GM18519 (cell line): ENCODE data around the gene NUP35.

Source experiments
- ATAC-seq: cut with Tn5 transposase; IDR thresholded peaks from one replicate; pipeline ENCODE4 v1.9.1; 2021; ENCODE audit warnings: mild to moderate bottlenecking, moderate library complexity; ENCODE audit not compliant: unreplicated experiment, low FRiP score

The NUP35 gene, protein sequence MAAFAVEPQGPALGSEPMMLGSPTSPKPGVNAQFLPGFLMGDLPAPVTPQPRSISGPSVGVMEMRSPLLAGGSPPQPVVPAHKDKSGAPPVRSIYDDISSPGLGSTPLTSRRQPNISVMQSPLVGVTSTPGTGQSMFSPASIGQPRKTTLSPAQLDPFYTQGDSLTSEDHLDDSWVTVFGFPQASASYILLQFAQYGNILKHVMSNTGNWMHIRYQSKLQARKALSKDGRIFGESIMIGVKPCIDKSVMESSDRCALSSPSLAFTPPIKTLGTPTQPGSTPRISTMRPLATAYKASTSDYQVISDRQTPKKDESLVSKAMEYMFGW

DNA sequence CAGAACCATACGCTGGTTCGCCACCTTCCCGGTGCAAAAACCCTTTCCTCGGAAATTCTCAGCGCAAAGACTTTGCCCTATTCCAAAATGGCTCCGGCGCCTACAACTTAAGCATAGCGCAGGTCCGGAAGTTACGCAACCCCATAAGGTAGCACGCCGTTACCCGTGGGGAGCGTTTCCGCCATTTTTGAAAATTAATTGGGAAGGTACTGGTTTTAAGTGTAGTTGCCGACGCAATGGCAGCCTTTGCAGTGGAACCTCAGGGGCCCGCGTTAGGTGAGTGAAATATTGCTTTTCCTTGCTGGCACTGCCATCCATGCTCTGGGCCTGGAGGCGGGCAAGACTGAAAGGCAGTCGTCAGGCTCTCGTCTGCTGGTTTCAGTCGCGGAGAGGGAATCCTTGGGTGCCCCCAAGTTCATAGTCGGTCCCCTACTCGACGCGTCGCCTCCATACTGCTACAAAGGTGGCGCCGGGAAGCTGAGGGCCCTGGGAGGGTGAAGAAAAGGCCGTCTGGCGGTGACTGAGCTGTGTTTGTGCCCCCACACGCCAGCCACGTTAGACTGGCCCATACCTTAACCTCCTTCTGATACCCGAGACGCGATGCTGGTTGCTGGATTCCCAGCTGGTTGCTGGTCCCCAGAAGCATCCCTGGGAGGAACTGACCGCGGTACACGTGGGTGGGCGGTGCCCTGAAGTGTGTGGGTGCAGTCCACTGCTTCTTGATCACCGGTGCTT lies at the start of gene NUP35:
NUP35 (plus strand) TSS at position 222 of the 735 bp plus-strand sequence; CDS start at position 237, 15 bp downstream.
- ATAC-seq = peak; percentile 80

DNA sequence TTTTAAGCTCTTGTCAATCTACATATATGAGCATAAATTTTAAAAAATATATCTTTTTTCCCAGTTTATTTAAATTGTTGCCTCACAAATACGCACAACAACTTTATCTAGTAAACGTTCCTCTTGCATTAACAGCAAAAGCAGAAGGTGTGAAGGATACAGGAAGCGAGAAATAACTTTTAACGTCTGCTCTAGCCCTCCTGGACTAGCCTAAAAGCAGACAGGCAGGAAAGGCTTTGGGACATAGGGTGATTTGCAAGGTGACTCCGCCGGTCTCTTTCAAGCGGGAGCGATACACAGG lies 46.1 kb upstream of the NUP35 start:
- peak; percentile 23 for ATAC-seq

DNA sequence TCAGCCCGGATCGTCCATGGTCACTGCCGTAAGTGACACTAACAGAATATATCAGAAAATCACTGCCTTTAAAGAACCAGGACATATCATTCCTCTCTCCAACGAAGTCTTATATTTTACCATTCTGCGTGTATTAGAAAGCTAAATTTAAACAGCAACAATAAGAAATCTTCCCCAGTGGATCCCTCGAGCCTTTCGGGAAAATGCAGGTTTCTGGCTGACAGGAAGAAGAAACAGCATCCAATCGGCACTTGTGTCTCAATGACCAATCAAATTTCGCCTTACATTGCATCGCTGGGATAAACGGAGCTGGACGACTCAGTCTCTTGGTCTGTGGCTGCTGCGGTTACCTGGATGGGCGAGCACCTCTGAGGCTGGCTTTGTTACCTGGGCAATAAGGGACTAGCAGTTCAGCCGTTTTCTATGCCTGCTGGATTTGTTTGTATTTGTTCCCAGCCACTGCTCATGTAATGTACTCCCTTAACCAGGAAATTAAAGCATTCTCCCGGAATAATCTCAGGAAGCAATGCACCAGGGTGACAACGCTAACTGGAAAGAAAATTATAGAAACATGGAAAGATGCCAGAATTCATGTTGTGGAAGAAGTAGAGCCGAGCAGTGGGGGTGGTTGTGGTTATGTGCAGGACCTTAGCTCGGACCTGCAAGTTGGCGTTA lies 45.6 kb upstream of the NUP35 start, which contains the start of gene DUSP19:
DUSP19 (plus strand) TSS at position 284 of the 675 bp plus-strand sequence; CDS start at position 471, 187 bp downstream.
- peak; percentile 78 for ATAC-seq

DNA sequence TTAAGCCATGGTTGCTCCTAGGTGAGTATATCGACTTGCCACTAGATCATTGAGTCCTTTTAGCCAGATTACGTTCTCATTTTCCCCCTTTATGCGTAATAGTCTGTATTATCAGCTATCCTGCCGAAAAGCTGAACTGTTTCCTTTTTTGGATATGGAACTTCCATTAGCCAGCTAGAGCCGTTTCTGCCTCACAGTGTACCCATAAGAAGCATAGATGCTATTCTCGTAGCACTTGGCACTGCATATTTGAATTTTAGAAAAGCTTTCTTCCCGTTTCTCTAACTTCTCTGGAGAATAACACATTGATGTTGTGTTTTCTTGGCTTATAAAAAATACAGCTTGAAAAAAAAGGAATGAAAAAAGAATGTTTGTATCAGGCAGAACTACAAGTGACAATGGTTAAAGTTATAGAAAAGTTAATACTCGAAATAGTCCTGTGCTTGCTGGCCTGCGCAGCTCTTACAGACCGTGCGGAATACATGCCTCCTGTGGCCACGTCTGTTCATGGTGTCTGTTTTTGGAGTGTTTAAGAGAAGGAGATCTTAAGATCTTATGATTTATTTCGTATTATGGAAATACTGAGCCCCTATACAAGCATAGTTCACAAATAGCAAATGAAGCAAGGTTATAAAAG lies 45.0 kb upstream of the NUP35 start:
- peak; percentile 22 for ATAC-seq

DNA sequence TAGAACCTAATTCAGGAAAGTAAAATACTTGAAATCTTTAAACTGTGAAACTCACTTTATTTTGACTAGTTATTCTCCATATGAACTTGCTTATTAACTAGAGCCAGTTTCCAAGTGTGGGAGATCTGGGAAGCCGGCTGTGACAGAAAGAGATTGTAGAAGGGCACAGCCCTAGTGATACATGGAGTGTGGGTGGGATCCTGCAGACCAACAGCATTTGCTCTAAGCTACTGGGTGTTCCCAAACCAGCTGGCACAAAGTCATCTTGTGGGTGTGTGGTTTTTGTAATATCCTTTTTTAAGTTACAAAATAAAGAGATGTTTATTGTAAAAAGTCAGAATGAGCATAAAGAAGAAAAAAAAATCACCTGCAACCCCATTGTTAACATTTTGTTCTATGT lies 42.3 kb upstream of the NUP35 start:
- no peak for ATAC-seq

DNA sequence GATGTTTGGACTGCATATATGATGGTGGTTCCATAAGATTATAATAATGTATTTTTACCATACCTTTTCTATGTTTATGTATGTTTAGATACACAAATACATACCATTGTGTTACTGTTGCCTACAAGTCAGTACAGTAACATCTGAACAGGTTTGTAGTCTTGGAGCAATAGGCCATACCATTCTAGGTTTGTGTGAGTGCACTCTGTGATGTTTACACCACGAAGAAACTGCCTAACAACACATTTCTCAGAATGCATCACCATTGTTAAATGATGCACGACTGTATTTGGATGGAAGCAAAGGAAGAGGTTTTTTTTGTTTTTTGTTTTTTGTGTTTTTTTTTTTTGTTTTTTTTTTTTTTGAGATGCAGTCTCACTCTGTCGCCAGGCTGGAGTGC lies 36.2 kb upstream of the NUP35 start:
- no peak for ATAC-seq

DNA sequence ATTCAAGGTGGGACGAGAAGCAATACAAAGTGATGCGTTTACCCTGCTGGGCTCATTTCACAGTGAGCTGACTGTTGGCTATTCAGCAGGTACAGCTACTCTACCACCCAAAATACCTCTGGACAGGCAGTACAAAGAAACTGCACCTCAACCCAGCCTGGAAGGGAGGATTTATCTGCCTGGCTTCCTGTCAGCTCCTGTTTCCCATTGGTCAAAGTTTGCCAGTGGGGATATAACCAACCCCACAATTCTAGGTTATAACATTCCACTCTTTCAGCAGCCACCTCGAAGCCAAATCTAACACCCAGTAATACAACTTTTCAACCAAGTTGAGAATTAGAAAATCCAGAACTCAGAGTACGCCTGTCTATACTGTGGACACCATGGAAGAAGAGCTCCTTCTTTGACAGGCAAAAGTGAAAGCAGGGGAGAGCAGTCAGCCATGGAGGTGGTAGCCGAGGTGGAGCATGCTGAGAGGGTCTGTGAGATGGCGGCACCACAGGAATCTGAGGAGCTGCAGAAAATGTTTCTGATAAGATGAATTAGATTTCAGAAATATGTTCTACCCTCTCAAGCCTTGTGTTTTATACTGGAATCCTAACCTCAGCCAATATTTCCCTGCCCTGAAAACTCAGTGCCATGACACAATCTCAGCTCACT lies 34.9 kb upstream of the NUP35 start:
- no peak for ATAC-seq

DNA sequence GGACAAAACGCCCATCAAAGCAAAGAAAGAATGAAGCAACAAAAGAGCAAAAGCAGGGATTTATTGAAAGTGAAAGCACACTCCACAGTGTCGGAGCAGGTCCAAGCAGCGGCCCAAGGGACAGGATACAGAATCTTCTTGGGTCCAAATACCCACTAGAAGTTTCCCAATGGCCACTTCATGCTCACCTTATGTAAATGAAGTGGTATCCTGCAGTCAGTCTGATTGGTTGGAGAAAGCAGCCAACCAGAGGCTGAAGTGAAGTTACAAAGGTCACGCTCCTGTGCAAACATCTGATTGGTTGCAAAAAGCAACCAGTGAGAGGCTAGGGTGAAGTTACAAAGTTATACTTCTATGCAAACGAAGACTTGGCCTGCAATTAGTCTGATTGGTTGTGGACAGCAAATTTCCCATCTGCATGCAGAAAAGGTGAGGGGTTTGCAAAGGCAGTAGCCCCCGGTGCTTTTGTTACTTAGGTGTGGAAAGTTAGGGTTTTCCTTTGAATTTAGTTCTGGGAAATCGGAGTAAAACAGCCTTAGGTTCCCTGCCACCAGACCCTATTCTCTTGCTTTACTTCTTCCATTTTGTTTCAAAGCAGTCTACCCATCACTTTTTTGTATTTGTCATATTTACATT lies 32.8 kb upstream of the NUP35 start:
- ATAC-seq = no peak

DNA sequence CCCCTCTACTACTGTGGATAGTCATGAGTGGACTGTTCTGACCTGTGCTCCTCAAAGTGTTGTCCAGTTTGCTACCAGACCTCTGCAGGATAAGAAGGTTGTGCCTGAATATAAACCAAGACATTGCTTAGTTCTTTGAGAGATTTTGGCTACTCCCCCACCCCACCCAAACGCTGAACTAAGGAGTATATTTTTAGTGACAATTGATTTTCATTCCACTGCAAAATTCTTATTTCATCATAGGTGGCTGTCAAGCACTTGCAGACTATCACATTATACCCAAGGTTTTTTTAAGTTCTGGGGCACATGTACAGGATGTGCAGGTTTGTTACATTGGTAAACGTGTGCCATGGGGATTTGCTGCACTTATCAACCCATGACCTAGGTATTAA lies 32.3 kb upstream of the NUP35 start:
- ATAC-seq = no peak

DNA sequence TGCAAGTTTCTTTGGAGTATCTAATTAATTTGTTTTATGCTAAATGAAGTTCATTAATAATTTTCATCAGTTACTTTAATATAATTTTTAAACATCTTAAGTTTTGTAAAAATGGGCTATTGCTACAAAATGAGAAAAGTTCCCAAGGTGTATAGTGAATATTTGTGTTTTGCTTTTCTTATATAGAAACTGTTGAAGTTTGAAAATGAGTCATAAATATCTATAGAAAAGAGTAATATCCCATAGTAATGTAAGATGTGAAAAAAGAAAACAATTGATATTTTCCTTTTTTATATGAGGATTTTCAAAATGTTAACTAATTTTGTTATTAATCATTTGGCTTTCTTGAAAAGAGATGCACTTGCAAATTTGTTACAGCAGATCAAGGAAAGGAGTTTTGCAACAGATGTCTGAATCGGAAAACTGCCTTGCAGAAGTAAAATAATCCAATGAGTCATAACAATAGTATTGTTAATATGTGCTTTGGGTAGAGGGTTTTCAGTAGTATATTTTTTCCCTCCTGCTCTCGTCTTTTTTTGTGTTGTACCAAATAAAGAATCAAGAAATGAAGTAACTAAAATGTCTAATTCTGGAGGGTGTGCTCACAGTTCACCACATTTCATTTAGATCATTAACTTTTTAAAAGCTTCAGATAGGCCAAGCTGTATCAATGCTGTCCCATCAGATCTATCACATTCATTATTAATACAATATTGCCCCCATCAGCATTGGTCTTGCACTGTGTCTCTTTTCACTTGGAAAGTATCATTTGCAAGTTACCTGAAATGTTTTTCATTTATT lies 30.2 kb upstream of the NUP35 start:
- ATAC-seq = peak; percentile 87

DNA sequence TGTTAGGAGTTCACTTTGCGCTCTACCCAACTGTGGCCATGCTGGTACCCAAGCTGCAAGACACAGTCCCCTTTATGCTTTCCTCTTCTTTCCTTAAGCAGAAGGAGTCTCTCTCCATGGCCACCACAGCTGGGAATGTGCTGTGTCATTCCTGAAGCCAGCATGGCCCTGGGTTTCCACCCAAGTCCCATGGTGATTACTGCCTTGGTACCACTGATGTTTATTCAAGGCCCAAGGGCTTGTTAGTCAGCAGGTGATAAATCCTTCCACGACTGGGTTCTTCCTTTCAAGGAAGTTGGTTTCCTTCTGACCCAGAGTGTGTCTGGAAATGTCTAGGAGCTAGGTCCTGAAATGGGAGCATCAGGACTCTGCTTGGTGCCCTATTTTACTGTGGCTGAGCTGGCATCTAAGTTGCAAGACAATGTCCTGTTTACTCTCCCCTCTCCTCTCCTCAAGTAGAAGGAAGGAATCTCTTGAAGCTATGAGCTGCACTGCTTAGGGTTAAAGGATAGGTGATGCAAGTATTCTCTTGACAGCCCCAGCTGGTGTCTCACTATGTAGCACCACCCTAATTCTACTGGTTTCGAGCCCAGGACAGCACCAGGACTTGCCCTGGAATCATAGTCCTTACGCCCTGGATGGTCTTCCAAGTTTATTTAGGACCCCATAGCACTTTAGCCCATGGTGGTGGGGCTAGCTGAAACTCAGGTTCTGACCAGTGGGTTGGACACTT lies 18.7 kb upstream of the NUP35 start:
- ATAC-seq = no peak

DNA sequence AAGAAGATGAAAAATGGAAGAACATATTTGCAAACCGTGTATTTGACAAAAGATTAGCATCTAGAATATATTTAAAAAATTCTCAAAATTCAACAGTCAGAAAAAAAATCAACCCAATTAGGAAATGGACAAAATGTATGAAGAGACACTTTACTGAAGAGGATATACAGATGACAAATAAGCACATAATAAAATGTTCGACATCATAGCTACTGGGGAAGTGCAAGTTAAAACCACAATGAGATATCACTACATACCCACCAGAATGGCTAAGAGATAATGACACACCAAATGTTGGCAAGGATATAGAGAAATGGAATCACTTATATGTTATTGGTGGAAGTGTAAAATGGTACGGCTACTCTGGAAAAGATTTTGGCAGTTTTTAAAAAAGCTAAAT lies 11.7 kb upstream of the NUP35 start:
- no peak for ATAC-seq

DNA sequence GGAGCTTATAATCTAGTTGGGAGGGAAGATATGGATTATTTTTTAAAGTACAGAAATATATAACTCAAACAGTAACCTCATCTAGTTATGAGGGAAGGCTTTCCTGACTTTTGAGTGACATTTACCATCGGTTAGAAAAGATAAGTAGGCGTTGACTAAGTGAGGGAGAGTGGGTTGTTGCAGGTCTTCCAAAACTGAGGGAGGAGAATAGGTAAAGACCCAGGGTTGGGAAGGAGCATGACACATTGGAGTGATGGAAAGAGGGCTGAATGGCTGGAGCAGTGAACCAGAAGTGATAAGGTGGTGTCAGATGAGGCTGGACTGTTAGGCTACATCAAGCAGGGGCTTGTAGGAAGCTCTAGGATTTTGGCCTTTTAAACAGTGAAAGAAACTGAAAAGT lies 10.6 kb upstream of the NUP35 start:
- no peak for ATAC-seq

DNA sequence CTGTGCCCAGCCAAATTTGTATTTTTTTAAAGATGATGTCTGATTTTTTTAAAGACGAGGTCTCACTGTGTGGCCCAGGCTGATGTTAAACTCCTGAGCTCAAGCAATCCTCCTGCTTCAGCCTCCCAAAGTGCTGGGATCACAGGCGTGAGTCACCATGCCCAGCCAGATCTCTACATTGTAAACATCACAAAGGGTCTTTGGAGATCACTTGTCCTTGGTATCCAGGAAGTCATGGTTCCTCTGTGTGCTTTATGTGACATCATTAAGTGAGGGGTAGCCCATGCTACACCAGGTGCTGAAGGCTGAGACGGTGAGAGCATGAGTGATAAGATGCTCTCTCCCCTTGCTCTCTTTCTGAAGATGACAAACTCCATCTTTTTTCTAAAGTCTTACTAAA lies 7.0 kb upstream of the NUP35 start:
- no peak for ATAC-seq

DNA sequence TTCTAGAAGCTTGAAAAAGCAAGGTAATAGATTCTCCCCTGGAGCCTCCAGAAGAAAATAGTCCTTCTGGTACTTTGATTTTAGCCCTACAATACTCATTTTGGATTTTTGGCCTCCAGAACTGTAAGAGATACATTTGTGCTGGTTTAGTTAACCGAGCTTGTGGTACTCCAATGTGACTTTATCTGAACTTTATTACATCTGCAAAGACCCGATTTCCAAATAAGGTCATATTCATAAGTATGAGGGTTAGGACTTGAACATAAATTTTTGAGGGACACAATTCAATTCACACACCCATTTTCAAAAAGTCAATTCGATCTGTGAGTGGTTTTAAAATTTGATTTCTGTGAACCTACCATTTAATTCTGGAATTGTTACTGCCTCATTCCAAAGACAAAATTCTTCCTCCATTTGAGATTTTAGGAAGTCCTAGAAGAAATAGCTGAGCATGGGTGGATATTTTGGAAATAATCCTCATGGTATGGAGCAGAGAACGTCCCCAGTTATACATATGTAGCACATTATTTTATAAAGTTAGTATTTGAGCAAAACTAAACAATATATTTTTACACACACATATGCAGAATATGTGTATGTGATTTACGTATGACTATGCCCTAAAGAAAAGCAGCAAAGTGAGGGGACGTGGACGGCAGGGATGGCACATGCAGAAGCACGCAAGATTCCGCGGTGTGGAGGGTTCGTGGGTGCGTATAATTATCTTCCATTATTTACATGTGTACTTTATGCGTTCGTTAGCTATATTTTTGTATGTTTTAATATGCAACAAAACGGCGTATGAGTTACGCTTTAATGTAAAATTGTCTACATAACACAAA lies 905 bp upstream of the NUP35 start:
- no peak for ATAC-seq

DNA sequence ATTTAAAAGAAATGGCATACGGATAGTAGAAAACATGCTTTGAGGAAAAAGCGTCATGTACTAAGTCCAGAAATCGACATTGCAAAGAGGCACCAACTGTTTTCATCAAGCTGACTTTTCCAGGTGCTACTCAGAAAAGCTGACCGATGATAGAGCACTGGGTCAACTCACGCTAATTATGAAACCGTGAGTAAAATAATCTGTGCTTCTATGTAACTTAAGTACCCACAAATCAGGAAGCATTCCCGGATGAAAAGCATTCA lies 353 bp upstream of the NUP35 start:
- peak; percentile 26 for ATAC-seq

DNA sequence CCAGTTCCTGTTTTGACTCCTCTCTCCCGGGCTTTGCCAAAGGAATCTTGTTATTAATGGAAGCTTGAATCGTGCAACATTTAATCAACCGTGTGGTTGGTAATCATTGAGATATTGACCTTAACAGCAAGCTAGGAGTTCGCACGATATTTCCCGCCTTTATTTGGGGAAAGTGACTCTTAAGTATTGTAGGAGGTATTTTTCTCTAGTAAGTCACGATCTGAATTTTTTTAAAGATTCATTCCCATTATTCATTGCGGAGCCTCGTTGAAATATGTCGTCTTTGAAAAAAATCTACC lies 663 bp downstream of the NUP35 start:
- ATAC-seq = no peak

DNA sequence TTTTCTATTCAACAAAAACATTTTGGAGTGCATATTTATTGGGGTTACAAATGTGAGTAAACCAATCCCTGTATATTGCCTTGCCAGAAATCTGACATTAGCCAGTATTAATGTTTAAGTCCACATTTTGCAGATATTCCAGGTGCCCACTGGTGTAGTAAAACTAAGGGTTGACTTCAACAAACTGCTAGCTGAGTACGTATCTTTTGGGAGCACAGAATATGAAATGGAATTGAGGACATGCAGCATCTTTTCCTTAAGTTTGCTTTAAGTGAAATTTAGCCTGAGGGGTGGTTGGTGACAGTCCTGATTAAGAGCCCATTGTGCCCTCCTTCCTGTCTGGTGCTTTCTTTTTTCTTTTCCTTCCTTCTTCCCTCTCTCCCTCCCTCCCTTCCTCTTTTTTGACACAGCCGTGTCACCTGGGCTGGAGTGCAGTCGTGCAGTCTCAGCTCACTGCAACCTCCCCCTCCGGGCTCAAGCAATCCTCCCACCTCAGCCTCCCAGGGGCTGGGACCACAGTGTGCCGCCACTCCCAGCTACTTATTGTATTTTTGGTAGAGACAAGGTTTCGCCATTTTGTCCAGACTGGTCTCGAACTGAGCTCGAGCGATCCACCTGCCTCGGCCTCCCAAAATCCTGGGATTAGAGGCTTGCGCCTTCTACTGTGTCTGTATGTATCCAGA lies 1.6 kb downstream of the NUP35 start:
- no peak for ATAC-seq
